ENCODE results near the gene ELAVL3.

Gene ELAVL3

GRCh38 chr19:11495481-11495880 is 14.6 kb upstream of the ELAVL3 start:
- no peak overlapping the region for H3K9ac ChIP-seq

GRCh38 chr19:11494634-11495285 is 13.9 kb upstream of the ELAVL3 start:
- Histone ChIP-seq H3K27me3 (ENCODE audit: insufficient read depth, low read depth) (no peaks in the 10 kb centered on the region), H3K79me2 (ENCODE audit: insufficient read depth, low read depth) (no peaks in the 10 kb centered on the region), H3K4me3 (IDR thresholded peaks at IDR 0.05; ENCODE audit: insufficient read depth, low read depth, low read length) (no peak overlapping the region), H3K4me2 (no peak overlapping the region), H4K20me1 (ENCODE audit: insufficient read depth) (no peaks in the 10 kb centered on the region), H2AFZ (ENCODE audit: low read depth) (no peak overlapping the region), H3K36me3 (ENCODE audit: insufficient read depth) (no peaks in the 10 kb centered on the region), H3K27ac (no peak overlapping the region), H3K4me1 (ENCODE audit: low read depth, poor library complexity, severe bottlenecking) (no peaks in the 10 kb centered on the region), H3K9ac (no peak overlapping the region)
- no peak for TF ChIP-seq CTCF (conservative IDR thresholded peaks at IDR 0.05; ENCODE audit: low read depth, low read length)

More at GRCh38 chr19:11495481-11495880, 14.6 kb upstream of the ELAVL3 start:
- no peak for TF ChIP-seq CTCF (conservative IDR thresholded peaks at IDR 0.05; ENCODE audit: low read depth, low read length)
- no peak overlapping the region for H3K27ac ChIP-seq
- no peaks in the 10 kb centered on the region for H4K20me1 ChIP-seq (ENCODE audit: insufficient read depth)
- H3K4me2 ChIP-seq, result no peak overlapping the region
- no peaks in the 10 kb centered on the region for H3K4me1 ChIP-seq (ENCODE audit: low read depth, poor library complexity, severe bottlenecking)
- no peaks in the 10 kb centered on the region for H3K27me3 ChIP-seq (ENCODE audit: insufficient read depth, low read depth)
- H3K79me2 ChIP-seq (ENCODE audit: insufficient read depth, low read depth), result no peaks in the 10 kb centered on the region
- no peak overlapping the region for H3K4me3 ChIP-seq (IDR thresholded peaks at IDR 0.05; ENCODE audit: insufficient read depth, low read depth, low read length)
- H3K36me3 ChIP-seq (ENCODE audit: insufficient read depth), result no peaks in the 10 kb centered on the region
- no peak overlapping the region for H2AFZ ChIP-seq (ENCODE audit: low read depth)

- no peak overlapping the region for H3K9ac ChIP-seq
- H3K27me3 ChIP-seq (ENCODE audit: insufficient read depth, low read depth), result no peaks in the 10 kb centered on the region
- H3K4me3 ChIP-seq (IDR thresholded peaks at IDR 0.05; ENCODE audit: insufficient read depth, low read depth, low read length), result no peak overlapping the region
- no peak overlapping the region for H2AFZ ChIP-seq (ENCODE audit: low read depth)
- H3K79me2 ChIP-seq (ENCODE audit: insufficient read depth, low read depth), result no peaks in the 10 kb centered on the region
- TF ChIP-seq CTCF (conservative IDR thresholded peaks at IDR 0.05; ENCODE audit: low read depth, low read length), result no peak
- no peaks in the 10 kb centered on the region for H3K36me3 ChIP-seq (ENCODE audit: insufficient read depth)
- no peaks in the 10 kb centered on the region for H4K20me1 ChIP-seq (ENCODE audit: insufficient read depth)
- no peak overlapping the region for H3K4me2 ChIP-seq
- H3K27ac ChIP-seq, result no peak overlapping the region
- no peaks in the 10 kb centered on the region for H3K4me1 ChIP-seq (ENCODE audit: low read depth, poor library complexity, severe bottlenecking)
Observed at GRCh38 chr19:11489378-11489777, 8.5 kb upstream of the ELAVL3 start.

- no peak overlapping the region for H3K9ac ChIP-seq
- H2AFZ ChIP-seq (ENCODE audit: low read depth), result no peak overlapping the region
- H3K79me2 ChIP-seq (ENCODE audit: insufficient read depth, low read depth), result no peaks in the 10 kb centered on the region
- peaks cover 4% of the 10 kb centered on the region for H3K4me1 ChIP-seq (ENCODE audit: low read depth, poor library complexity, severe bottlenecking)
- H3K4me2 ChIP-seq, result no peak overlapping the region
- H3K36me3 ChIP-seq (ENCODE audit: insufficient read depth), result no peaks in the 10 kb centered on the region
- no peaks in the 10 kb centered on the region for H4K20me1 ChIP-seq (ENCODE audit: insufficient read depth)
- no peak overlapping the region for H3K4me3 ChIP-seq (IDR thresholded peaks at IDR 0.05; ENCODE audit: insufficient read depth, low read depth, low read length)
- H3K27ac ChIP-seq, result no peak overlapping the region
- no peaks in the 10 kb centered on the region for H3K27me3 ChIP-seq (ENCODE audit: insufficient read depth, low read depth)
- no peak for TF ChIP-seq CTCF (conservative IDR thresholded peaks at IDR 0.05; ENCODE audit: low read depth, low read length)
Observed at GRCh38 chr19:11486661-11487503, 6.0 kb upstream of the ELAVL3 start.

All from KMS-11 (cell line).